Esophagus muscularis mucosa (tissue), 4 donors: ENCODE data around the gene ZNF655. TPM values are rescaled to one million over a fixed set of nuclear protein-coding genes. Genes with fewer than 3 reads are reported as not detected.
"Not testable (repeated sequence)": the region's sequence is repeated elsewhere in the genome, so short reads cannot be mapped to it uniquely, and the experiment has no call there.

Experiments
- DNase-seq: peaks from one replicate; pipeline ENCODE4 v3.0.0-alpha.2; 2017; ENCODE audit errors: extremely low spot score
- H3K27ac ChIP-seq, 4 donors: fragments of 200-600 bp; sonication (generic); replicated peaks in 1 of 4; 1 replicate in 3 of 4; 2 replicates in 1 of 4; pipeline ENCODE4 v1.5.1; 2016 to 2019; ENCODE audit warnings: mild to moderate bottlenecking in 1 of 4
- H3K27me3 ChIP-seq, 4 donors: fragments of 200-600 bp; sonication (generic); one replicate each; pipeline versions ENCODE4 v1.5.1 to v1.6.0; 2016 to 2019
- H3K36me3 ChIP-seq, 4 donors: fragments of 200-600 bp; sonication (generic); one replicate each; pipeline ENCODE4 v1.5.1; 2016 to 2019
- H3K4me1 ChIP-seq, 4 donors: fragments of 200-600 bp; sonication (generic); one replicate each; pipeline ENCODE4 v1.5.1; 2016 to 2019
- H3K4me3 ChIP-seq, 4 donors: fragments of 200-600 bp; sonication (generic); 1 replicate in 2 of 4; 2 replicates in 2 of 4; pipeline ENCODE4 v1.5.1; 2016 to 2019; ENCODE audit warnings: mild to moderate bottlenecking in 4 of 4, moderate library complexity in 1 of 4
- H3K9me3 ChIP-seq, 4 donors: fragments of 200-600 bp; sonication (generic); 1 replicate in 3 of 4; 2 replicates in 1 of 4; pipeline ENCODE4 v1.5.1; 2016 to 2019
- CTCF ChIP-seq, 3 experiments: fragments of 200-600 bp in 2 of 3; fragments of 450-650 bp in 1 of 3; sonication (generic) in 2 of 3; IDR thresholded peaks; one replicate each; pipeline ENCODE4 v1.5.1; 2017 to 2019; ENCODE audit warnings: antibody characterized with exemption in 3 of 3, mild to moderate bottlenecking in 2 of 3, moderate library complexity in 1 of 3
- EP300 ChIP-seq: sonication (generic); formaldehyde crosslinking; IDR thresholded peaks from one replicate; pipeline ENCODE4 v1.6.1; 2017; ENCODE audit warnings: antibody characterized with exemption
- POLR2A ChIP-seq: fragments of 450-650 bp; IDR thresholded peaks from one replicate; pipeline ENCODE4 v1.6.1; 2017; ENCODE audit warnings: antibody characterized with exemption, moderate library complexity, mild to moderate bottlenecking, low read depth
- POLR2AphosphoS5 ChIP-seq, 2 donors: sonication (generic); formaldehyde crosslinking; IDR thresholded peaks; one replicate each; pipeline ENCODE4 v1.6.1; 2017; ENCODE audit warnings: antibody characterized with exemption in 2 of 2
- WGBS: methylation state at CpG from one replicate; pipeline ENCODE4 v1.1.5; 2018; 5-methylcytosine and 5-hydroxymethylcytosine counted together
- intact Hi-C: fragments of 100-400 bp; cut with DNase I; formaldehyde crosslinking; loops from one replicate; pipeline ENCODE4 v1.15.1; 2023
- total RNA-seq, 4 donors: library from RNA; depleted of rRNA; stranded (reverse); fragments of >200 nt; gene quantifications; one replicate each; pipeline versions ENCODE4 v1.1.0 to v1.2.1, GENCODE V29; 2016

Gene ZNF655
- total RNA-seq, 4 donors from 2014 or later: 92.3 to 140 (median 112) TPM

GRCh38 chr7:99562832-99563231 lies 4.4 kb downstream of the ZNF655 start:
- 27% methylated on average over 2 of the region's 2 CpGs for WGBS
- H3K4me3 ChIP-seq: no peak overlapping the region
- peaks cover 53 to 74% (median 63%) of the 10 kb centered on the region in 4 donors for H3K36me3 ChIP-seq
- H3K4me1 ChIP-seq: peaks cover 25 to 47% (median 42%) of the 10 kb centered on the region in 4 donors
- intact Hi-C loops: no loop called here
- DNase-seq: no peak
- H3K9me3 ChIP-seq: no peaks in the 10 kb centered on the region
- no peaks in the 10 kb centered on the region for H3K27me3 ChIP-seq
- peak overlapping the region; percentile 37 to 70 (median 52) for H3K27ac ChIP-seq
- TF ChIP-seq CTCF (IDR thresholded peaks at IDR 0.05) (no peak), POLR2AphosphoS5 (IDR thresholded peaks at IDR 0.05) (peak in 1 of 2 donors; percentile 72)

- Histone ChIP-seq H3K9me3 (no peaks in the 10 kb centered on the region), H3K36me3 (peaks cover 53 to 80% (median 66%) of the 10 kb centered on the region in 4 donors), H3K4me1 (peaks cover 25 to 47% (median 41%) of the 10 kb centered on the region in 4 donors), H3K27me3 (no peaks in the 10 kb centered on the region), H3K27ac (peak overlapping the region in 3 of 4 donors; percentile 37 to 59 (median 54)), H3K4me3 (no peak overlapping the region)
- intact Hi-C loops: no loop called here
- WGBS: 84% methylated on average over 10 of the region's 10 CpGs
- no peak for DNase-seq
- TF ChIP-seq POLR2AphosphoS5 (IDR thresholded peaks at IDR 0.05) (no peak), EP300 (no peak), CTCF (IDR thresholded peaks at IDR 0.05) (no peak), POLR2A (no peak)
These were observed 5.2 kb downstream of the ZNF655 start for GRCh38 chr7:99563650-99564049.

GRCh38 chr7:99568770-99569169 lies 10.3 kb downstream of the ZNF655 start:
- H3K9me3 ChIP-seq, H3K27ac ChIP-seq, intact Hi-C loops, H3K4me1 ChIP-seq, H3K27me3 ChIP-seq, DNase-seq, H3K4me3 ChIP-seq: not testable (repeated sequence)
- 95% methylated on average over 7 of the region's 7 CpGs for WGBS
- H3K36me3 ChIP-seq: peaks cover 42 to 93% (median 70%) of the 10 kb centered on the region in 4 donors

- TF ChIP-seq CTCF (IDR thresholded peaks at IDR 0.05) (no peak), POLR2AphosphoS5 (IDR thresholded peaks at IDR 0.05) (no peak), POLR2A (no peak), EP300 (no peak)
- WGBS: 93% methylated on average over 3 of the region's 3 CpGs
- peaks cover 21 to 77% (median 43%) of the 10 kb centered on the region in 4 donors for H3K36me3 ChIP-seq
- H3K4me1 ChIP-seq: no peaks in the 10 kb centered on the region
- no peak overlapping the region for H3K27ac ChIP-seq
- H3K4me3 ChIP-seq: no peak overlapping the region
- intact Hi-C loops: no loop called here
- no peaks in the 10 kb centered on the region for H3K27me3 ChIP-seq
- DNase-seq: no peak
- no peaks in the 10 kb centered on the region for H3K9me3 ChIP-seq
These were observed 13.3 kb downstream of the ZNF655 start for GRCh38 chr7:99571768-99572167.

GRCh38 chr7:99573257-99573656 lies 14.8 kb downstream of the ZNF655 start:
- Histone ChIP-seq H3K27me3 (no peaks in the 10 kb centered on the region), H3K27ac (no peak overlapping the region), H3K4me1 (no peaks in the 10 kb centered on the region), H3K9me3 (no peaks in the 10 kb centered on the region), H3K36me3 (peaks cover 21 to 66% (median 42%) of the 10 kb centered on the region in 4 donors), H3K4me3 (no peak overlapping the region)
- DNase-seq: no peak
- TF ChIP-seq EP300 (no peak), POLR2A (no peak), CTCF (IDR thresholded peaks at IDR 0.05) (no peak), POLR2AphosphoS5 (IDR thresholded peaks at IDR 0.05) (no peak)
- WGBS: 73% methylated on average over 1 of the region's 1 CpG
- intact Hi-C loops: no loop called here
